DND-41 (cell line): ENCODE data around the gene KRTAP21-3.

Experiments
- ATAC-seq: fragments of 200-7000 bp; cut with Tn5 transposase; 3 replicates; pipeline ENCODE4 v1.9.1; 2021; ENCODE audit warnings: low read depth; ENCODE audit not compliant: insufficient read depth
- DNase-seq: peaks from one replicate; pipeline ENCODE4 v3.0.0-alpha.2; 2020
- H2AFZ ChIP-seq: 2 replicates; pipeline ENCODE4 v1.6.0; 2012; ENCODE audit warnings: low read depth, low read length
- H3K27ac ChIP-seq: 2 replicates; pipeline ENCODE4 v1.5.1; 2012; ENCODE audit warnings: low read length, inconsistent platforms
- H3K27me3 ChIP-seq: fragments of 200-600 bp; sonication (generic); 2 replicates; pipeline ENCODE4 v1.6.0; 2012; ENCODE audit warnings: low read length, mild to moderate bottlenecking, inconsistent platforms; ENCODE audit not compliant: insufficient read depth, poor library complexity
- H3K36me3 ChIP-seq: 2 replicates; pipeline ENCODE4 v1.5.1; 2012; ENCODE audit warnings: low read length, inconsistent platforms; ENCODE audit not compliant: insufficient read depth
- H3K4me1 ChIP-seq: 2 replicates; pipeline ENCODE4 v1.5.1; 2012; ENCODE audit warnings: mild to moderate bottlenecking, low read length; ENCODE audit not compliant: insufficient read depth
- H3K4me2 ChIP-seq: 2 replicates; pipeline ENCODE4 v1.6.0; 2012; ENCODE audit warnings: mild to moderate bottlenecking, moderate library complexity, low read length, inconsistent platforms; ENCODE audit not compliant: insufficient read depth
- H3K4me3 ChIP-seq, 2 experiments: fragments of 200-600 bp in 1 of 2; shearing (Covaris generic) in 1 of 2; 2 replicates each; pipeline ENCODE4 v1.5.1; 2012 to 2016; ENCODE audit warnings: inconsistent platforms in 2 of 2, low read length in 2 of 2, mild to moderate bottlenecking in 2 of 2, low read depth in 1 of 2, moderate library complexity in 1 of 2
- H3K79me2 ChIP-seq: 2 replicates; pipeline ENCODE4 v1.6.0; 2012; ENCODE audit warnings: low read length, inconsistent platforms; ENCODE audit not compliant: insufficient read depth
- H3K9ac ChIP-seq: 2 replicates; pipeline ENCODE4 v1.6.0; 2012; ENCODE audit warnings: low read depth, mild to moderate bottlenecking, inconsistent platforms, low read length, moderate library complexity
- H3K9me3 ChIP-seq: 2 replicates; pipeline ENCODE4 v1.5.1; 2012; ENCODE audit warnings: low read length, moderate library complexity, mild to moderate bottlenecking, inconsistent platforms; ENCODE audit not compliant: insufficient read depth, severe bottlenecking
- H4K20me1 ChIP-seq: 2 replicates; pipeline ENCODE4 v1.6.0; 2012; ENCODE audit warnings: low read length; ENCODE audit not compliant: insufficient read depth
- CTCF ChIP-seq: IDR thresholded peaks from 2 replicates; pipeline ENCODE4 v1.5.1; 2012; ENCODE audit warnings: borderline replicate concordance, low read length, moderate library complexity, mild to moderate bottlenecking; ENCODE audit not compliant: poor library complexity, severe bottlenecking; ENCODE audit errors: extremely low read depth
- EZH2 ChIP-seq: IDR thresholded peaks from 3 replicates; pipeline ENCODE4 v1.6.1; 2012; ENCODE audit warnings: borderline replicate concordance, low read depth, mild to moderate bottlenecking, moderate library complexity, low read length, inconsistent platforms; ENCODE audit not compliant: severe bottlenecking

Gene KRTAP21-3

GRCh38 chr21:30689822-30690221 is 28.8 kb downstream of the KRTAP21-3 start:
- H4K20me1 ChIP-seq = no peaks in the 10 kb centered on the region
- H3K79me2 ChIP-seq = no peaks in the 10 kb centered on the region
- H3K4me1 ChIP-seq = no peaks in the 10 kb centered on the region
- no peak overlapping the region for H3K4me3 ChIP-seq
- H3K27ac ChIP-seq = no peak overlapping the region
- H2AFZ ChIP-seq = no peak overlapping the region
- ATAC-seq = no peak
- TF ChIP-seq EZH2 (no peak), CTCF (no peak)
- no peaks in the 10 kb centered on the region for H3K36me3 ChIP-seq
- H3K27me3 ChIP-seq = no peaks in the 10 kb centered on the region
- H3K9ac ChIP-seq = no peak overlapping the region
- H3K4me2 ChIP-seq = no peak overlapping the region
- no peak for DNase-seq
- H3K9me3 ChIP-seq = no peaks in the 10 kb centered on the region

GRCh38 chr21:30684506-30684905 is 34.1 kb downstream of the KRTAP21-3 start:
- no peaks in the 10 kb centered on the region for H3K36me3 ChIP-seq
- no peaks in the 10 kb centered on the region for H3K4me1 ChIP-seq
- no peak overlapping the region for H2AFZ ChIP-seq
- H3K27ac ChIP-seq = no peak overlapping the region
- H3K79me2 ChIP-seq = no peaks in the 10 kb centered on the region
- TF ChIP-seq CTCF = no peak
- no peak for TF ChIP-seq EZH2
- H3K4me2 ChIP-seq = no peak overlapping the region
- H3K9ac ChIP-seq = no peak overlapping the region
- no peaks in the 10 kb centered on the region for H3K27me3 ChIP-seq
- no peaks in the 10 kb centered on the region for H3K9me3 ChIP-seq
- no peak for DNase-seq
- ATAC-seq = no peak
- H4K20me1 ChIP-seq = no peaks in the 10 kb centered on the region
- no peak overlapping the region for H3K4me3 ChIP-seq

GRCh38 chr21:30680586-30680985 is 38.0 kb downstream of the KRTAP21-3 start:
- no peak overlapping the region for H3K27ac ChIP-seq
- DNase-seq = no peak

More at GRCh38 chr21:30680586-30680985, 38.0 kb downstream of the KRTAP21-3 start:
- H4K20me1 ChIP-seq = no peaks in the 10 kb centered on the region
- H3K4me1 ChIP-seq = no peaks in the 10 kb centered on the region
- no peaks in the 10 kb centered on the region for H3K79me2 ChIP-seq
- no peaks in the 10 kb centered on the region for H3K27me3 ChIP-seq
- H3K4me2 ChIP-seq = no peak overlapping the region
- no peaks in the 10 kb centered on the region for H3K9me3 ChIP-seq
- H2AFZ ChIP-seq = no peak overlapping the region
- no peaks in the 10 kb centered on the region for H3K36me3 ChIP-seq
- no peak for ATAC-seq
- H3K4me3 ChIP-seq = no peak overlapping the region
- H3K9ac ChIP-seq = no peak overlapping the region
- no peak for TF ChIP-seq EZH2
- no peak for TF ChIP-seq CTCF
